SHP77 (cell line): ENCODE measurements around the gene PLCB3.

Source experiments
- DNase-seq, 2 experiments: peaks; one replicate each; lab custom pipeline; 2025; lab: John Stamatoyannopoulos, UW

The PLCB3 gene

GRCh38 chr11:64222651-64223000 lies 28.7 kb upstream of the PLCB3 start:
- DNase-seq = no peak

- DNase-seq = no peak
Observed at GRCh38 chr11:64223001-64223651, 28.2 kb upstream of the PLCB3 start.

GRCh38 chr11:64224151-64224890 lies 27.0 kb upstream of the PLCB3 start:
- DNase-seq = no peak

GRCh38 chr11:64224891-64225607 lies 26.3 kb upstream of the PLCB3 start:
- no peak for DNase-seq

GRCh38 chr11:64225608-64226506 lies 25.5 kb upstream of the PLCB3 start, which contains the start of the genes NUDT22 and TRPT1:
NUDT22 (plus strand) TSS chr11:64226274; CDS start chr11:64226653, 379 bp downstream.
TRPT1 (minus strand) TSS chr11:64226186; CDS start chr11:64225860, 326 bp downstream.
- DNase-seq = peak; percentile 79 to 87

- DNase-seq = peak; percentile 69 to 83
Observed at GRCh38 chr11:64226507-64227051, 24.8 kb upstream of the PLCB3 start.

- no peak for DNase-seq
Observed at GRCh38 chr11:64227405-64227956, 23.8 kb upstream of the PLCB3 start.

- no peak for DNase-seq
Observed at GRCh38 chr11:64229090-64229743, 22.1 kb upstream of the PLCB3 start.

GRCh38 chr11:64229744-64230170 lies 21.6 kb upstream of the PLCB3 start:
- no peak for DNase-seq

- peak; percentile 93 to 94 for DNase-seq
Observed at GRCh38 chr11:64230171-64230984, 21.0 kb upstream of the PLCB3 start, which contains the start of gene DNAJC4. DNAJC4 (plus strand) TSS chr11:64230548; CDS start chr11:64230855, 307 bp downstream.

GRCh38 chr11:64230985-64231365 lies 20.4 kb upstream of the PLCB3 start:
- no peak for DNase-seq

GRCh38 chr11:64231546-64231945 lies 19.8 kb upstream of the PLCB3 start:
- no peak for DNase-seq

- no peak for DNase-seq
Observed at GRCh38 chr11:64232182-64232966, 19.0 kb upstream of the PLCB3 start.

GRCh38 chr11:64232967-64233315 lies 18.4 kb upstream of the PLCB3 start:
- DNase-seq = no peak

- DNase-seq = peak; percentile 32 to 56
Observed at GRCh38 chr11:64233913-64234586, 17.3 kb upstream of the PLCB3 start, which contains the start of gene VEGFB. VEGFB (plus strand) TSS chr11:64234584; CDS start chr11:64234834, 250 bp downstream.

GRCh38 chr11:64234647-64235379 lies 16.5 kb upstream of the PLCB3 start:
- no peak for DNase-seq

- DNase-seq = no peak
Observed at GRCh38 chr11:64235437-64236161, 15.7 kb upstream of the PLCB3 start.
